Dermis blood vessel endothelial cell (primary cell): ENCODE data around the gene SHMT2. TPM values are rescaled to one million over a fixed set of nuclear protein-coding genes. Genes with fewer than 3 reads are reported as not detected.

Experiments
- DNase-seq: peaks from one replicate; pipeline ENCODE4 v3.0.0; 2010
- total RNA-seq: library from RNA; depleted of rRNA; stranded (reverse); fragments of >200 nt; gene quantifications from 2 replicates; pipeline ENCODE4 v1.2.3, GENCODE V29; 2014

Gene SHMT2
- total RNA-seq = 140 and 291 TPM in 2 replicates

- DNase-seq = peak; percentile 96
Measured at GRCh38 chr12:57229634-57230380, at the start of gene SHMT2. SHMT2 (plus strand) TSS chr12:57229711; CDS start chr12:57229779, 68 bp downstream.

- DNase-seq = no peak
Measured at GRCh38 chr12:57180321-57180989, 49.1 kb upstream of the SHMT2 start.

- DNase-seq = no peak
Measured at GRCh38 chr12:57181072-57181471, 48.4 kb upstream of the SHMT2 start.

GRCh38 chr12:57181561-57182155, 47.9 kb upstream of the SHMT2 start:
- no peak for DNase-seq

- peak; percentile 77 for DNase-seq
Measured at GRCh38 chr12:57182918-57183575, 46.5 kb upstream of the SHMT2 start.

GRCh38 chr12:57183939-57184725, 45.4 kb upstream of the SHMT2 start:
- DNase-seq = no peak

GRCh38 chr12:57185403-57185802, 44.1 kb upstream of the SHMT2 start:
- DNase-seq = no peak

GRCh38 chr12:57185906-57186508, 43.5 kb upstream of the SHMT2 start:
- DNase-seq = no peak

GRCh38 chr12:57187222-57188089, 42.1 kb upstream of the SHMT2 start:
- no peak for DNase-seq

- no peak for DNase-seq
Measured at GRCh38 chr12:57188090-57188425, 41.5 kb upstream of the SHMT2 start.

GRCh38 chr12:57190037-57190436, 39.5 kb upstream of the SHMT2 start:
- DNase-seq = peak; percentile 47

- no peak for DNase-seq
Measured at GRCh38 chr12:57190821-57191220, 38.7 kb upstream of the SHMT2 start.

GRCh38 chr12:57191410-57191809, 38.1 kb upstream of the SHMT2 start:
- DNase-seq = no peak

- DNase-seq = no peak
Measured at GRCh38 chr12:57192920-57193319, 36.6 kb upstream of the SHMT2 start.

- no peak for DNase-seq
Measured at GRCh38 chr12:57193706-57194245, 35.7 kb upstream of the SHMT2 start.

- no peak for DNase-seq
Measured at GRCh38 chr12:57194253-57194652, 35.3 kb upstream of the SHMT2 start.

GRCh38 chr12:57195186-57195585, 34.3 kb upstream of the SHMT2 start:
- DNase-seq = no peak

- no peak for DNase-seq
Measured at GRCh38 chr12:57195611-57196371, 33.7 kb upstream of the SHMT2 start.

- no peak for DNase-seq
Measured at GRCh38 chr12:57196439-57196838, 33.1 kb upstream of the SHMT2 start.

GRCh38 chr12:57196956-57197355, 32.6 kb upstream of the SHMT2 start:
- no peak for DNase-seq
